HG02678 (cell line): ENCODE data around the gene PHB1.
"Not testable (repeated sequence)": the region's sequence is repeated elsewhere in the genome, so short reads cannot be mapped to it uniquely, and the experiment has no call there.

Experiments
- ATAC-seq: cut with Tn5 transposase; IDR thresholded peaks from one replicate; pipeline ENCODE4 v1.9.1; 2021; ENCODE audit warnings: mild to moderate bottlenecking, moderate library complexity; ENCODE audit not compliant: unreplicated experiment

PHB1 gene

GRCh38 chr17:49381793-49382192, 32.9 kb downstream of the PHB1 start:
- ATAC-seq: no peak

DNA sequence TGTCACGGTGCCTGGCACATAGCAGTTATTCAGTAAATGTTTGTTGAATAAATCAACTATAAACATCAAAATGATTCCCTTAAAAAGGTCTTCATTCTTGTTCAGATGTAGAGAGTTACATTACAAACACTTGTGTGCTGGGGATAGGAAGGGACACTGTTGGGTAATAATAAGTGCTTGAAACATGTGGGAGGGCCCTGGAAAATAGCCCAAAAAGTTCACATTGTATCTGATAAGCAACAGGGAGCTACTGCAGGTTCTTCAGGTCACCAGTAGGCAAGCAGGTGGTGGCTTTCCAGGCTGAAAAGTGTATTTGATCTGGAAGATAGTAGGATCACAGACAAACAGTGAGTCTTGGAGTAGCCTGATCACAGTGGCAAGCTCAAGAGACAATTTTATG, 33.6 kb downstream of the PHB1 start:
- no peak for ATAC-seq

GRCh38 chr17:49379926-49380325, 34.8 kb downstream of the PHB1 start:
- ATAC-seq: no peak

DNA sequence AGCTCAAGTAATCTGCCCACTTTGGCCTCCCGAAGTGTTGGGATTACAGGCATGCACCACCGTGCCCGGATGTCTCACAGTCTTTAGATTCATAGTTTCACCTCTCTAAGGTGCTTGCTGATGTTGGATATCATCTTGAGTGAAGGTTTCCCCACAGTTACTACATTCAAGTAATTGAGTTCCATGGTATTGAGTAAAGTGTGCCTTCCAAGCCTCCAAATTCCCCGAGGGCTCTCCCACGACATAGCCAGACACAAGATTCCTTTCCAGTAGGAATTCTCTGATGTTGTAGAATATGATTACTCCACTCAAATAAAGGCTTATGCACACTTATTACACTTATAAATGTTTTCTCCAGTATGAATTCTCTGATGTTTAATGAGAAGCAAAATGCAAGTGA, 36.4 kb downstream of the PHB1 start:
- ATAC-seq: no peak

DNA sequence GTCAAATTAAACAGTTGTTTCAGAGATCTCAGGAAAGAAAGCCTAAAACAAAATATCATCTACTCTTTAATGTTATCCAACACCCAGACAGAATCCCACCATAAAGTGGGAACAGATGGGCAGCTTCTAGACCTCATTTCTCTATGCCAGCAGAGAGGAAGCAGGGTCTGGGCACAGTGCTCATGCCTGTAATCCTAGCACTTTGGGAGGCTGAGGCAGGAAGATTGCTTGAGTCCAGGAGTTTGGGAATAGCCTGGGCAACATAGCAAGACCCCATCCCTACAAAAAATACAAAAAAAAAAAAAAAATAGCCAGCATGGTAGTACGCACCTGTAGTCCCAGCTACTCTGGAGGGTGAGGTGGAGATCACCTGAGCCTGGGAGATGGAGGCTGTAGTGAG, 39.1 kb downstream of the PHB1 start:
- ATAC-seq: no peak

- no peak for ATAC-seq
These were observed 41.6 kb downstream of the PHB1 start for GRCh38 chr17:49373115-49373514.

DNA sequence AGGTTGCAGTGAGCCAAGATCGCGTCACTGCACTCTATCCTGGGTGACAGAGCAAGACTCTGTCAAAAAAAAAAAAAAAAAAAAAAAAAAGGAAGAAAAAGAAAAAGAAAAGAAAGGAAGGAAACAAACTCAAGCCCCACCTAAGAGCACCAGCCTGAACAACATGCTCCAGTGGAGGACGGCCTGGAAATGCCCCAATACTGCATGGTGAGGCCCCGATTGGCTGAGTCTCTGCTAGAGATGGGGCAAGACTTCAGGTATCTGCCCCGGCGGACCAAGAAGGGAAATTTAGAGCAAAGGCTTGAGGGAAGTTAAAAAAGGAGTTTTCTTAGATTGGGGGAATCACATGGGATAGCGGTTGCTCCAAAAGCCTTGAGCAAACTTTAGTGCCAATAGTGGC, 42.3 kb downstream of the PHB1 start:
- no peak for ATAC-seq

DNA sequence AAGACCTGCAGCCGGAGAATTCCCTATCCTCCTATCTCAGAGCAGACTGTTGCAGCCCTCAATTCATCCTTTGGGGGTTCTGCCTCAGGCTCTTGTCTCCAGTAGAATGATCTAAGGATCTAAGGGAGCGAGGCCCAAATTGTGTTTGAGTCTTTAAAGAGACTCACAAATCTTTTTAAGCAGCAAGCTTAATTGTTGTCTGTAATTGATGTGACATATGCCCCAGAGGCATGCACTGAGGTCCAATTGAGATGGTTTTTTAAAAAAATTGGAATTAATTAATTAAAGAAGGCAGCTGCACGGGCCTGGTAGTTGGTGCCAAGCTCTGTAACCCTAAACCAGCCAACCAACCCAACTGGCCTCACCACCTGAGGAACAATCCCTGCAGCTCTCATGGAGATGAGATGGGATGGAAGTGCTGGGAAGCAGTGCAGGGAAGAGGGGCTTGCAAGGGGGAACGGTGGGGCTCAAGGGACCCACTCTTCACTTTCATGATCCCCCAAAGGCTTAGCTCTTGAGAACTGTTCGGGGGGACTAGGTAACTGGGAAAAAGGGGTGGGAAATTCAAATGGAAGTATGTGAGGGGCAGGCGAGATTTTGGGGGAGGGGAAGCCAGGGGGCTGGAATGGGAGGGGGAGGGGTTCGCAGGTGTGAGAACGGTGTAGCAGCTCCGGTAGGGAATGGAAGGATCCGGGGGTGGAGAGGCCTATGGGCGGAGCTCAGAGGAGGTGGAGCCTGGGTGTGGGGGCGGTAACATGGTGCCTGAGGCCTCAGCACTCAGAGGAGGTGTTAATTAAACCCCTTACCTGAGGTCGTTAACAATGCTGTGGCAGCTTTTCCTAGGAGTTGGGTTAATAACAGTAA, 43.5 kb downstream of the PHB1 start:
- no peak for ATAC-seq

GRCh38 chr17:49369760-49370159, 44.9 kb downstream of the PHB1 start:
- ATAC-seq: no peak

GRCh38 chr17:49369089-49369488, 45.6 kb downstream of the PHB1 start:
- ATAC-seq: no peak

DNA sequence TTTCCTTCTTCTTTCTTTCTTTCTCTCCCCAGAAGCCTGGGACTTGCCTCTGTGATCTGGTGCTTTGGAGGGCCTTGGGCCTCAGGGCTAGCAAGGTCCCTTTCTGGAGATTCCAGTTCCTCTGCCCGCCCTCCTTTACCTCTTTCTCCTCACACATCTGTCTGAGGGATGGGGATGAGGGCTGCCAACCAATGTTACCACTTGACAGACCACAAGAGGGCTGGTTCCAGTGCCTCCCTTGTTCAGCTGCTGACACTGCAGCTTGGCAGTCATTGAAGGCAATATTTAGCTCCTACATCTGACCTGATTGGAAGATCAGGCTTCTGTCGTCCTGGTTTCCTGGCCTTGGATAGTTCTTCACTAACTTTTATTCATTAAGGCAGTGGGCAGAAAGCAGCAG, 49.0 kb downstream of the PHB1 start:
- ATAC-seq: no peak

- not testable (repeated sequence) for ATAC-seq
These were observed 49.6 kb downstream of the PHB1 start for GRCh38 chr17:49365126-49365525.

DNA sequence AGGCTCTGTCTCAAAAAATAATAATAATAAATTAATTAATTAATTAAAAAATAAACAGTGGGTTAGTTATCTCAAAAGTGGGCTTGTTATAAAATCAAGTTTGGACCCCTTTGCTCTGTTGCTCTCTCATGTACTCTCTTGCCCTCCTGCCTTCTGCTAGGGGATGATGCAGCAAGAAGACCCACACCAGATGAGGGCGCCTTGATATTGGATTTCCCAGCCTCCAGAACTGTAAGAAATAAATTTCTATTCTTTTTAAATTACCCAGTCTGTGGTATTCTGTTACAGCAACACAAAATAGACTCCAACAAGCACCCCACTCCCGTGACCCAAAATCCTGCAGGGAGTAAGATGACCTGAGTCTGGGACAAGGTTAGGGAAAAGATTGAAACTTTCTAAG, 50.6 kb downstream of the PHB1 start:
- ATAC-seq: no peak

DNA sequence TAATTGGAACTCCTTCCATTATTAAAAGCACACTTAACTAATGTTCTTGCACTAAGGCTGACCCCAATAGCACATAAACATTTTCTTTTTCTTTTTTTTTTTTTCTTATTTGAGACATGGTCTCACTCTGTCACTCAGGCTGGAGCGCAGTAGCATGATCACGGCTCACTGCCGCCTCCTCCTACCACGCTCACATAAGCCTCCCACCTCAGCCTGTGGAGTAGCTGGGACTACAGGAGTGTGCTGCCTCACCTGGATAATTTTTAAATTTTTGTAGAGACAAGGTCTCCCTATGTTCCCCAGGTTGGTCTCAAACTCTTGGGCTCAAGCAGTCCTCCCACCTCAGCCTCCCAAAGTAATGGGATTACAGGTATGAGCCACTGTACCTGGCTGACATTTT, 51.4 kb downstream of the PHB1 start:
- ATAC-seq: no peak

GRCh38 chr17:49362723-49363117, 52.0 kb downstream of the PHB1 start:
- no peak for ATAC-seq

GRCh38 chr17:49361902-49362722, 52.6 kb downstream of the PHB1 start, which contains the start of gene ZNF652:
ZNF652 (minus strand) TSS chr17:49362250; CDS start chr17:49317725, 44,525 bp downstream.
- ATAC-seq: peak; percentile 70

- ATAC-seq: peak; percentile 24
These were observed 53.4 kb downstream of the PHB1 start for GRCh38 chr17:49361129-49361901.

DNA sequence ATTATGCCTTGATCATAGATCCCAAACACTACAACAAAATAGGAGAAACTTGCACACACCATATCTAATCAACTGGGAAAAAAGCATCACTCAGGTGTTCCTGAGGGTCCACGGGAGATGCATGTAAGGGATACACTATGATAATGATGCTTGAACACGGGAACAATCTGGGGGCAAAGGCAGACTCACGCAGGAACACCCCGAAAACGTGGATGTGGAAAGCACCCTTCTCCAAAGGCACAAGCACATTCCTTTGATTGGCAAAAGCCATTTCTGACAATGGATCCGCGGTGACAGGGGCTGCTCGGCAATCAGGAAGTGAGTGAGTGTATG, 53.9 kb downstream of the PHB1 start:
- no peak for ATAC-seq

- no peak for ATAC-seq
These were observed 54.5 kb downstream of the PHB1 start for GRCh38 chr17:49359990-49360795.

DNA sequence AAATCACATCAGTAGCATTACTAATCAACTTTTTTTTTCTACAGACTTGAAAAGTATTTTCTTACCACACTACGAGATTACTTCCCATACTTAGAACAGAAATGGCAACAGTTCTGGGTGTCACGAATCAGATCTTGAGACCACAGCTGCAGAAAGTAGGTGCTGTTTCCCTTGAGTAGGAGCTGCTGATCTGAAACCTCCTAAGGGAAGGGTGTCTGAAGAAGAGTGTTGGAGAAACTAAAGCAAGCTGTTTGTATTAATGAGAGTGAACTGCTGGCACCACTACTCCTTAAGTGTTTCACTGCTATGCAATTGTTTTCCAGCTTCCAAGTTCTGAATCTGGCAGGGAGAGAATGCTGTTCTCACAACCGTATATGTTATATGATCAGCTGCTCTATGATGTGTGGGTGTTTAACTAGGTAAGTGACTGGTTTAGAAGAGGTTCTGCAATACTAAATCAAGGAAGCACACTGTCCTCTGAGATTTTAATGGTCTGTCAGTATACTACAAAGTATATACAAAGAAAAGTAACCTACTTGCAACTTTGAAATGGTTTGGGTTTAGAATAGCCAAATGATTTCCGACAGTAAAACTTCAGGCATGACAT, 55.9 kb downstream of the PHB1 start:
- ATAC-seq: no peak
